WTC11 (cell line): ENCODE results near the gene CDC25B. TPM values are rescaled to one million over a fixed set of nuclear protein-coding genes. Genes with fewer than 3 reads are reported as not detected.

ENCODE experiments used
- ATAC-seq: fragments of 200-7000 bp; cut with Tn5 transposase; 2 replicates; pipeline ENCODE4 v1.10.0; 2021; ENCODE audit warnings: mild to moderate bottlenecking, moderate library complexity
- CTCF ChIA-PET: fragments of 300-600 bp; sonication (Branson Sonifier 250); formaldehyde crosslinking; loops from one replicate; lab custom pipeline; 2021; ENCODE audit warnings: antibody characterized with exemption; lab: Charles Lee
- POLR2A ChIA-PET: fragments of 350-600 bp; sonication (Branson Sonifier 250); formaldehyde crosslinking; loops from one replicate; lab custom pipeline; 2021; ENCODE audit warnings: antibody characterized with exemption; lab: Charles Lee
- DNase-seq: peaks from one replicate; pipeline ENCODE4 v3.0.0; 2021; ENCODE audit warnings: low spot score
- H3K27ac Mint-ChIP-seq: 2 replicates; pipeline ENCODE4 v1.8.0; 2021; ENCODE audit warnings: mixed read lengths
- H3K27me3 Mint-ChIP-seq: 2 replicates; pipeline ENCODE4 v1.8.0; 2021; ENCODE audit warnings: low read depth, mild to moderate bottlenecking, moderate library complexity, mixed read lengths
- H3K36me3 Mint-ChIP-seq: 2 replicates; pipeline ENCODE4 v1.8.0; 2021; ENCODE audit warnings: mixed read lengths
- H3K4me1 Mint-ChIP-seq: 2 replicates; pipeline ENCODE4 v1.8.0; 2022; ENCODE audit warnings: mixed read lengths
- H3K4me3 Mint-ChIP-seq: 2 replicates; pipeline ENCODE4 v1.8.0; 2021; ENCODE audit warnings: mild to moderate bottlenecking, moderate library complexity, mixed read lengths
- H3K9me3 Mint-ChIP-seq: 2 replicates; pipeline ENCODE4 v1.8.0; 2021; ENCODE audit warnings: mixed read lengths
- ETV6 ChIP-seq: sonication (generic); formaldehyde crosslinking; IDR thresholded peaks from 2 replicates; pipeline ENCODE4 v1.8.1; 2022; ENCODE audit warnings: mild to moderate bottlenecking, missing genetic modification reagents
- FOXJ3 ChIP-seq: sonication (generic); formaldehyde crosslinking; IDR thresholded peaks from 2 replicates; pipeline ENCODE4 v1.9.0; 2021; ENCODE audit warnings: missing genetic modification reagents, mild to moderate bottlenecking, borderline replicate concordance
- JAZF1 ChIP-seq: fragments of 250-450 bp; sonication (Bioruptor Pico); IDR thresholded peaks from 2 replicates; pipeline ENCODE4 v1.9.0; 2021; ENCODE audit warnings: moderate library complexity, mild to moderate bottlenecking, inconsistent platforms
- MYBL2 ChIP-seq: sonication (generic); formaldehyde crosslinking; IDR thresholded peaks from 2 replicates; pipeline ENCODE4 v1.8.1; 2023; ENCODE audit warnings: mild to moderate bottlenecking, moderate library complexity, missing genetic modification reagents
- TEAD1 ChIP-seq: sonication (generic); formaldehyde crosslinking; IDR thresholded peaks from 2 replicates; pipeline ENCODE4 v1.8.0; 2022; ENCODE audit warnings: mild to moderate bottlenecking, missing genetic modification reagents
- ZNF416 ChIP-seq: fragments of 250-450 bp; sonication (Bioruptor Pico); IDR thresholded peaks from 2 replicates; pipeline ENCODE4 v1.9.0; 2021; ENCODE audit warnings: mild to moderate bottlenecking, inconsistent platforms
- total RNA-seq: library from RNA; stranded (reverse); gene quantifications from 3 replicates; pipeline ENCODE4 v1.2.3, GENCODE V29; 2021
- TF ChIP-seq, protein P1 (sequence below): sonication (generic); formaldehyde crosslinking; IDR thresholded peaks from 2 replicates; pipeline ENCODE4 v1.8.1; 2023; ENCODE audit warnings: mild to moderate bottlenecking, missing genetic modification reagents, borderline replicate concordance
- TF ChIP-seq, protein P2 (sequence below): sonication (generic); formaldehyde crosslinking; IDR thresholded peaks from 2 replicates; pipeline ENCODE4 v1.8.1; 2022; ENCODE audit warnings: mild to moderate bottlenecking, moderate library complexity, missing genetic modification reagents
- TF ChIP-seq, protein P3 (sequence below): sonication (generic); formaldehyde crosslinking; IDR thresholded peaks from 2 replicates; pipeline ENCODE4 v1.8.0; 2023; ENCODE audit warnings: mild to moderate bottlenecking, missing genetic modification reagents
- TF ChIP-seq, protein P4 (sequence below): fragments of 250-450 bp; sonication (Bioruptor Pico); IDR thresholded peaks from 2 replicates; pipeline ENCODE4 v1.9.0; 2021; ENCODE audit warnings: mild to moderate bottlenecking
- TF ChIP-seq, protein P5 (sequence below): fragments of 250-450 bp; sonication (Bioruptor Pico); IDR thresholded peaks from 2 replicates; pipeline ENCODE4 v2.1.2; 2022; ENCODE audit warnings: mild to moderate bottlenecking, moderate library complexity
- TF ChIP-seq, protein P6 (sequence below): sonication (generic); formaldehyde crosslinking; IDR thresholded peaks from 2 replicates; pipeline ENCODE4 v1.8.1; 2022; ENCODE audit warnings: low read depth, missing genetic modification reagents, borderline replicate concordance

CDC25B gene
- total RNA-seq, 1 experiment from 2014 or later: 37.4 TPM

DNA sequence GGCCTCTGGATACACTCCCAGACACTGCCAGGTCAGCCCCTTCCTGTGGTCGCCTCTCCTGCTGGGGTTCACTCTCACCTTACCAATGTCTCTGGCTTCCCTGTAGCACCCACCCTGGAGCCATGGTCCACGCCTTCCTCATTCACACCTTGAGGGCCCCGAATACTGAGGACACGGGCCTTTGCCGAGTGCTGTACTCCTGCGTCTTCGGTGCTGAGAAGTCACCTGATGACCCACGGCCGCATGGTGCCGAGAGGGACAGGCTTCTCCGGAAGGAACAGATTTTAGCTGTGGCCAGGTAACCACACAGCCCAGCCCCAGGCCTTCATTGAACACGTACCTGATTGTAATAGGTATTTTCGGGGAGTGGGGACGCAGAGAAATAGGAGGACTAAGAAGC is 25.9 kb downstream of the CDC25B start (continued):
- TF ChIP-seq, protein P1, sequence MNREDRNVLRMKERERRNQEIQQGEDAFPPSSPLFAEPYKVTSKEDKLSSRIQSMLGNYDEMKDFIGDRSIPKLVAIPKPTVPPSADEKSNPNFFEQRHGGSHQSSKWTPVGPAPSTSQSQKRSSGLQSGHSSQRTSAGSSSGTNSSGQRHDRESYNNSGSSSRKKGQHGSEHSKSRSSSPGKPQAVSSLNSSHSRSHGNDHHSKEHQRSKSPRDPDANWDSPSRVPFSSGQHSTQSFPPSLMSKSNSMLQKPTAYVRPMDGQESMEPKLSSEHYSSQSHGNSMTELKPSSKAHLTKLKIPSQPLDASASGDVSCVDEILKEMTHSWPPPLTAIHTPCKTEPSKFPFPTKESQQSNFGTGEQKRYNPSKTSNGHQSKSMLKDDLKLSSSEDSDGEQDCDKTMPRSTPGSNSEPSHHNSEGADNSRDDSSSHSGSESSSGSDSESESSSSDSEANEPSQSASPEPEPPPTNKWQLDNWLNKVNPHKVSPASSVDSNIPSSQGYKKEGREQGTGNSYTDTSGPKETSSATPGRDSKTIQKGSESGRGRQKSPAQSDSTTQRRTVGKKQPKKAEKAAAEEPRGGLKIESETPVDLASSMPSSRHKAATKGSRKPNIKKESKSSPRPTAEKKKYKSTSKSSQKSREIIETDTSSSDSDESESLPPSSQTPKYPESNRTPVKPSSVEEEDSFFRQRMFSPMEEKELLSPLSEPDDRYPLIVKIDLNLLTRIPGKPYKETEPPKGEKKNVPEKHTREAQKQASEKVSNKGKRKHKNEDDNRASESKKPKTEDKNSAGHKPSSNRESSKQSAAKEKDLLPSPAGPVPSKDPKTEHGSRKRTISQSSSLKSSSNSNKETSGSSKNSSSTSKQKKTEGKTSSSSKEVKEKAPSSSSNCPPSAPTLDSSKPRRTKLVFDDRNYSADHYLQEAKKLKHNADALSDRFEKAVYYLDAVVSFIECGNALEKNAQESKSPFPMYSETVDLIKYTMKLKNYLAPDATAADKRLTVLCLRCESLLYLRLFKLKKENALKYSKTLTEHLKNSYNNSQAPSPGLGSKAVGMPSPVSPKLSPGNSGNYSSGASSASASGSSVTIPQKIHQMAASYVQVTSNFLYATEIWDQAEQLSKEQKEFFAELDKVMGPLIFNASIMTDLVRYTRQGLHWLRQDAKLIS (CRISPR knock-in tag): no peak
- TF ChIP-seq, protein P2, sequence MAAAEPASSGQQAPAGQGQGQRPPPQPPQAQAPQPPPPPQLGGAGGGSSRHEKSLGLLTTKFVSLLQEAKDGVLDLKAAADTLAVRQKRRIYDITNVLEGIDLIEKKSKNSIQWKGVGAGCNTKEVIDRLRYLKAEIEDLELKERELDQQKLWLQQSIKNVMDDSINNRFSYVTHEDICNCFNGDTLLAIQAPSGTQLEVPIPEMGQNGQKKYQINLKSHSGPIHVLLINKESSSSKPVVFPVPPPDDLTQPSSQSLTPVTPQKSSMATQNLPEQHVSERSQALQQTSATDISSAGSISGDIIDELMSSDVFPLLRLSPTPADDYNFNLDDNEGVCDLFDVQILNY (CRISPR knock-in tag): no peak
- TF ChIP-seq MYBL2 (CRISPR knock-in tag): no peak
- TF ChIP-seq, protein P3, sequence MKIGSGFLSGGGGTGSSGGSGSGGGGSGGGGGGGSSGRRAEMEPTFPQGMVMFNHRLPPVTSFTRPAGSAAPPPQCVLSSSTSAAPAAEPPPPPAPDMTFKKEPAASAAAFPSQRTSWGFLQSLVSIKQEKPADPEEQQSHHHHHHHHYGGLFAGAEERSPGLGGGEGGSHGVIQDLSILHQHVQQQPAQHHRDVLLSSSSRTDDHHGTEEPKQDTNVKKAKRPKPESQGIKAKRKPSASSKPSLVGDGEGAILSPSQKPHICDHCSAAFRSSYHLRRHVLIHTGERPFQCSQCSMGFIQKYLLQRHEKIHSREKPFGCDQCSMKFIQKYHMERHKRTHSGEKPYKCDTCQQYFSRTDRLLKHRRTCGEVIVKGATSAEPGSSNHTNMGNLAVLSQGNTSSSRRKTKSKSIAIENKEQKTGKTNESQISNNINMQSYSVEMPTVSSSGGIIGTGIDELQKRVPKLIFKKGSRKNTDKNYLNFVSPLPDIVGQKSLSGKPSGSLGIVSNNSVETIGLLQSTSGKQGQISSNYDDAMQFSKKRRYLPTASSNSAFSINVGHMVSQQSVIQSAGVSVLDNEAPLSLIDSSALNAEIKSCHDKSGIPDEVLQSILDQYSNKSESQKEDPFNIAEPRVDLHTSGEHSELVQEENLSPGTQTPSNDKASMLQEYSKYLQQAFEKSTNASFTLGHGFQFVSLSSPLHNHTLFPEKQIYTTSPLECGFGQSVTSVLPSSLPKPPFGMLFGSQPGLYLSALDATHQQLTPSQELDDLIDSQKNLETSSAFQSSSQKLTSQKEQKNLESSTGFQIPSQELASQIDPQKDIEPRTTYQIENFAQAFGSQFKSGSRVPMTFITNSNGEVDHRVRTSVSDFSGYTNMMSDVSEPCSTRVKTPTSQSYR (CRISPR knock-in tag): no peak
- TF ChIP-seq, protein P4, sequence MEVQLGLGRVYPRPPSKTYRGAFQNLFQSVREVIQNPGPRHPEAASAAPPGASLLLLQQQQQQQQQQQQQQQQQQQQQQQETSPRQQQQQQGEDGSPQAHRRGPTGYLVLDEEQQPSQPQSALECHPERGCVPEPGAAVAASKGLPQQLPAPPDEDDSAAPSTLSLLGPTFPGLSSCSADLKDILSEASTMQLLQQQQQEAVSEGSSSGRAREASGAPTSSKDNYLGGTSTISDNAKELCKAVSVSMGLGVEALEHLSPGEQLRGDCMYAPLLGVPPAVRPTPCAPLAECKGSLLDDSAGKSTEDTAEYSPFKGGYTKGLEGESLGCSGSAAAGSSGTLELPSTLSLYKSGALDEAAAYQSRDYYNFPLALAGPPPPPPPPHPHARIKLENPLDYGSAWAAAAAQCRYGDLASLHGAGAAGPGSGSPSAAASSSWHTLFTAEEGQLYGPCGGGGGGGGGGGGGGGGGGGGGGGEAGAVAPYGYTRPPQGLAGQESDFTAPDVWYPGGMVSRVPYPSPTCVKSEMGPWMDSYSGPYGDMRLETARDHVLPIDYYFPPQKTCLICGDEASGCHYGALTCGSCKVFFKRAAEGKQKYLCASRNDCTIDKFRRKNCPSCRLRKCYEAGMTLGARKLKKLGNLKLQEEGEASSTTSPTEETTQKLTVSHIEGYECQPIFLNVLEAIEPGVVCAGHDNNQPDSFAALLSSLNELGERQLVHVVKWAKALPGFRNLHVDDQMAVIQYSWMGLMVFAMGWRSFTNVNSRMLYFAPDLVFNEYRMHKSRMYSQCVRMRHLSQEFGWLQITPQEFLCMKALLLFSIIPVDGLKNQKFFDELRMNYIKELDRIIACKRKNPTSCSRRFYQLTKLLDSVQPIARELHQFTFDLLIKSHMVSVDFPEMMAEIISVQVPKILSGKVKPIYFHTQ (CRISPR knock-in tag): no peak
- no peak for TF ChIP-seq FOXJ3 (CRISPR knock-in tag)
- TF ChIP-seq TEAD1 (CRISPR knock-in tag): no peak
- TF ChIP-seq ETV6 (CRISPR knock-in tag): no peak
- TF ChIP-seq, protein P5, sequence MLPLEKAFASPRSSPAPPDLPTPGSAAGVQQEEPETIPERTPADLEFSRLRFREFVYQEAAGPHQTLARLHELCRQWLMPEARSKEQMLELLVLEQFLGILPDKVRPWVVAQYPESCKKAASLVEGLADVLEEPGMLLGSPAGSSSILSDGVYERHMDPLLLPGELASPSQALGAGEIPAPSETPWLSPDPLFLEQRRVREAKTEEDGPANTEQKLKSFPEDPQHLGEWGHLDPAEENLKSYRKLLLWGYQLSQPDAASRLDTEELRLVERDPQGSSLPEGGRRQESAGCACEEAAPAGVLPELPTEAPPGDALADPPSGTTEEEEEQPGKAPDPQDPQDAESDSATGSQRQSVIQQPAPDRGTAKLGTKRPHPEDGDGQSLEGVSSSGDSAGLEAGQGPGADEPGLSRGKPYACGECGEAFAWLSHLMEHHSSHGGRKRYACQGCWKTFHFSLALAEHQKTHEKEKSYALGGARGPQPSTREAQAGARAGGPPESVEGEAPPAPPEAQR (CRISPR knock-in tag): no peak
- TF ChIP-seq, protein P6, sequence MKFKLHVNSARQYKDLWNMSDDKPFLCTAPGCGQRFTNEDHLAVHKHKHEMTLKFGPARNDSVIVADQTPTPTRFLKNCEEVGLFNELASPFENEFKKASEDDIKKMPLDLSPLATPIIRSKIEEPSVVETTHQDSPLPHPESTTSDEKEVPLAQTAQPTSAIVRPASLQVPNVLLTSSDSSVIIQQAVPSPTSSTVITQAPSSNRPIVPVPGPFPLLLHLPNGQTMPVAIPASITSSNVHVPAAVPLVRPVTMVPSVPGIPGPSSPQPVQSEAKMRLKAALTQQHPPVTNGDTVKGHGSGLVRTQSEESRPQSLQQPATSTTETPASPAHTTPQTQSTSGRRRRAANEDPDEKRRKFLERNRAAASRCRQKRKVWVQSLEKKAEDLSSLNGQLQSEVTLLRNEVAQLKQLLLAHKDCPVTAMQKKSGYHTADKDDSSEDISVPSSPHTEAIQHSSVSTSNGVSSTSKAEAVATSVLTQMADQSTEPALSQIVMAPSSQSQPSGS: no peak

DNA sequence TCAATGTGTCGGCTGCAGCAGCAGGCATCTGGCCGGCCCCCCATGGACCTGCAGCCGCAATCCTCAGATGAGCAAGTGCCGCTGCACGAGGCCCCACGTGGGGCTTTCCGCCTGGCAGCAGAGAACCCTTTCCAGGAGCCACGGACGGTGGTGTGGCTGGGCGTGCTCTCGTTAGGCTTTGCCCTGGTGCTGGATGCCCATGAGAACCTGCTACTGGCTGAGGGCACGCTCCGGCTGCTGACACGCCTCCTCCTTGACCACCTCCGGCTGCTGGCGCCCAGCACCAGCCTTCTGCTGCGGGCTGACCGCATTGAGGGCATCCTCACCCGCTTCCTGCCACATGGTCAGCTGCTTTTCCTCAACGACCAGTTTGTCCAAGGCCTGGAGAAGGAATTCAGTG is 27.8 kb downstream of the CDC25B start:
- ATAC-seq: no peak
- H3K9me3 Mint-ChIP-seq: no peaks in the 10 kb centered on the region
- POLR2A ChIA-PET: interaction anchor here (0.7 kb wide), 1 partner anchor 24 kb away, joined by 4 read pairs; no protein-coding TSS in a partner anchor
- TF ChIP-seq JAZF1 (CRISPR knock-in tag): no peak
- TF ChIP-seq ZNF416 (CRISPR knock-in tag): no peak
- TF ChIP-seq, all 79 proteins: peak for 0
- CTCF ChIA-PET: no interaction called here
- Mint-ChIP-seq H3K36me3 (no peaks in the 10 kb centered on the region), H3K27ac (no peak overlapping the region), H3K4me1 (peaks cover 14% of the 10 kb centered on the region), H3K4me3 (no peak overlapping the region), H3K27me3 (no peaks in the 10 kb centered on the region)
- no peak for DNase-seq
